T-helper 1 cell treated with Interleukin-12 subunit alpha and Interleukin-12 subunit beta and Interleukin-4 antibody, amounts not matched to agents 30 ng/mL and 1 ng/mL, for 36 hours (primary cell): ENCODE results near the gene NPAP1. TPM values are rescaled to one million over a fixed set of nuclear protein-coding genes. Genes with fewer than 3 reads are reported as not detected.
"Not testable (repeated sequence)": the region's sequence is repeated elsewhere in the genome, so short reads cannot be mapped to it uniquely, and the experiment has no call there.

Source experiments
- intact Hi-C: fragments of 100-400 bp; cut with micrococcal nuclease; formaldehyde crosslinking; loops from one replicate; pipeline ENCODE4 v1.15.1; 2024
- total RNA-seq: library from RNA; stranded (reverse); gene quantifications from 2 replicates; pipeline ENCODE4 v1.2.3, GENCODE V29; 2022

The NPAP1 gene, protein sequence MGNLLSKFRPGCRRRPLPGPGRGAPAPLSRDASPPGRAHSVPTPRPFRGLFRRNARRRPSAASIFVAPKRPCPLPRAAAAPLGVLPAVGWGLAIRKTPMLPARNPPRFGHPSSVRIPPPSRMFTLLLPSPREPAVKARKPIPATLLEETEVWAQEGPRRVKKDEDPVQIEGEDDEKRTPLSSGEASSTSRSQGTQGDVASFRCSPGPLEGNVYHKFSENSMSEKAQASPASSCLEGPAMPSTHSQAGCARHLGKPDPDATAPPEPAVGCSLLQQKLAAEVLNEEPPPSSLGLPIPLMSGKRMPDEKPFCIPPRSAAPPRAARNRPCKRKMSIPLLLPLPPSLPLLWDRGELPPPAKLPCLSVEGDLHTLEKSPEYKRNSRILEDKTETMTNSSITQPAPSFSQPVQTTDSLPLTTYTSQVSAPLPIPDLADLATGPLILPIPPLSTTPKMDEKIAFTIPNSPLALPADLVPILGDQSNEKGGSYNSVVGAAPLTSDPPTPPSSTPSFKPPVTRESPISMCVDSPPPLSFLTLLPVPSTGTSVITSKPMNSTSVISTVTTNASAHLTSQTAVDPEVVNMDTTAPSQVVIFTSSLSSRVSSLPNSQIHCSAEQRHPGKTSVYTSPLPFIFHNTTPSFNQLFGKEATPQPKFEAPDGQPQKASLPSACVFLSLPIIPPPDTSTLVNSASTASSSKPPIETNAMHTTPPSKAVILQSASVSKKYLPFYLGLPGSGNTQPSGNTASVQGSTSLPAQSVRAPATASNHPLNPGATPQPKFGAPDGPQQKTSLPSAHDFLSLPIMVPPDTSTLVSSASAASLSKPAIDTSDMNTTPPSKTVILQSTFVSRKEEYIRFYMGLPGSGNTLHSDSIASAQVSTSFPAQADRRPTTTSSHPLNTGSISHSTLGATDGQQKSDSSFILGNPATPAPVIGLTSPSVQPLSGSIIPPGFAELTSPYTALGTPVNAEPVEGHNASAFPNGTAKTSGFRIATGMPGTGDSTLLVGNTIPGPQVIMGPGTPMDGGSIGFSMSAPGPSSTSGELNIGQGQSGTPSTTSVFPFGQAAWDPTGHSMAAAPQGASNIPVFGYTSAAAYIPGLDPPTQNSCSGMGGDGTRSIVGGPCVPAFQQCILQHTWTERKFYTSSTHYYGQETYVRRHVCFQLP
- not detected in 2 replicates for total RNA-seq

DNA sequence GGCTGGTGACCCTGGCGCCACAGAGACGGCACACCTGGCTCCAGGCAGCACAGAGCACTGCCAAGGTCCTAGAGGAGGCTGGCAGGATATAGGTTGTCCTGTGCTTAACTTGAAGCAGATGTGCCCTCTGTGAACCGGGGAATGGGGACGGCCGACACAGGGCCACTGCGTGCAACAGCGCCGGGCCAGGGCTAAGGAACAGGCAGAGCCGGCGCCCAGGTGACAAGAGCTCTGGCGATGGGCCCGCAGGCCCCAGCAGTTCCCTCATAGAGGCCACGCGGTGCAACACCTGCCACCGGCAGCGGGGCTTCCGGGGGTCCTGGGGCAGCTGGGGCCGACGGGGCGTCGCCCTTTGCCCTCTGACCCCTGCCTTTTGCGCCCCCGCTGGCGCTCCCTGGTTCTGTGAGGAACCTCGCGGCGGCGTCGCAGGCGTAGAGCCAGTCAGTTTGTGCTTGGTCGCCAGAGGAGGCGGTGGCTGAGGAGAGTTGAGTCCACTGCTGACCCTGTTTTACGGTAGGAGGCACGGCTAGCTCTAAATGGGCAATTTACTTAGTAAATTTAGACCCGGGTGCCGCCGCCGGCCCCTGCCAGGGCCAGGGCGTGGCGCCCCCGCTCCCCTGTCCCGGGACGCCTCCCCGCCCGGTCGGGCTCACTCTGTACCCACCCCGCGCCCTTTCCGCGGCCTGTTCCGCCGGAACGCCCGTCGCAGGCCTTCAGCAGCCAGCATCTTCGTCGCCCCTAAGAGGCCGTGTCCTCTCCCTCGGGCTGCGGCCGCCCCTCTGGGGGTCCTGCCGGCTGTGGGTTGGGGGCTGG lies at the start of gene NPAP1:
NPAP1 (plus strand) TSS at position 444 of the 813 bp plus-strand sequence; CDS start at position 537, 93 bp downstream.
- intact Hi-C loops = no loop called here

GRCh38 chr15:24627443-24627842 lies 48.1 kb upstream of the NPAP1 start:
- intact Hi-C loops = no loop called here

DNA sequence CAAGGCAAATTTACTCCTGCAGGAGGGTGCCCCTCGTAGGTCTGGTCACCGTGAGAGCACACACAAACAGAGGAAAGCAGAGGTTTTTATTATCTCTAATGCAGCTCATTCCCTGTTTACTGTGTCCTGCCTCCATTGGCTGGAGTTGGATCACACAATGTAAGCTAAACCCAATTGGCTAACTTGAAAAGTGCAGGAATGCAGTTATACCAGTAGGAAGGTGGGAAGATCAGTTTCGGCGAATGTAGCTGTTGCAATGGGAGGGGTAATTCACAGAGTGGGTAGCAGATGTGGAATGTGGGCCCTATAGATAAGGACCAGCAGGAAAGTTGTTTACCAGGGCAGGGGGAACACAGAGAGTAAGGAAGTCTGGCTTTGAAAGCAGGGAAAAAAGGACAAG lies 42.5 kb upstream of the NPAP1 start:
- intact Hi-C loops = no loop called here

DNA sequence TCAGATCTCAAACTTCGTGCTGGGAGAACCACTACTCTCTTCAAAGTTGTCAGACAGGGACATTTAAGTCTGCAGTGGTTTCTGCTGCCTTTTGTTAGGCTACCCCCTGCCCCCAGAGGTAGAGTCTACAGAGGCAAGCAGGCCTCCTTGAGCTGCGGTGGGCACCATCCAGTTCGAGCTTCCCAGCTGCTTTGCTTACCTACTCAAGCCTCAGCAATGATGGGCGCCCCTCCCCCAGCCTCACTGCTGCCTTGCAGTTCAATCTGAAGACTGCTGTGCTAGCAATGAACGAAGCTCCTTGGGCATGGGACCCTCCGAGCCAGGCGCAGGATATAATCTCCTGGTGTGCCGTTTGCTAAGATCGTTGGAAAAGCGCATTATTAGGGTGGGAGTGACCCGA lies 36.2 kb upstream of the NPAP1 start:
- intact Hi-C loops = not testable (repeated sequence)

DNA sequence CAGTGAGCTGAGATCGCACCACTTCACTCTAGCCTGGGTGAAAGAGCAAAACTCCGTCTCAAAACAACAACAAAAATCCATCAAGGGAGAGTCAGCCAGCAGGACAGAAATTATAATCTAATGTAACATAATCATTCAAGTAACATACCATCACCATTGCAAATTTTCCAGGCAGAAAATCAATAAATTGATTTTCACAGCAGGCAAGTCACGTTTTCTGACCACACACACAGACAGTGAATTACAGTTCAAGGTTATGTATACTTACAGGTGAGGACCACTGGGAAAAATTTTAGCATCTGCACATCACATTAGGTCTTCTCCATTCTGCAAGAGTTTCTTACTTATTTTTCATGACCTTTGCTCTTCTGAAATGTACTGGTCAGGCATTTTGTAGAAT lies 29.9 kb upstream of the NPAP1 start:
- intact Hi-C loops = no loop called here

DNA sequence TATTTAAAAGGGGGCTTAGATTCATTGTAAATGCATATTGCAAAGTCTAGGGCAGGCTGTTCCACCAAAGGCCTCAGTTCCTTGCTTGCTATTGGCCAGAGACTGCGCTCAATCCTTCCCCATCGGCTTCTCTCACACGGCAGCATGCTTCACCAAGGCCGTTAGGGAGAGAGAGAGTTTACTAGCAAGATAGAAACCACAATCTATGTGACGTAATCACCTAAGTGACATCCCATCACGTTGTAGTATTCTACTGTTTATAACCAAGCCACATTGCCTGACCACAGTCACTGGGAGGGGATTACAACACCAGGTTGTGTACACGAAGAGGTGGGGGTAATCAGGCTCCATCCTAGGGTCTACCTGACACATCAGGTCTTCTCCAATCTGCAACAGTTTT lies 16.0 kb upstream of the NPAP1 start:
- intact Hi-C loops = no loop called here

- intact Hi-C loops = no loop called here
Observed at GRCh38 chr15:24662991-24663390, 12.6 kb upstream of the NPAP1 start.

DNA sequence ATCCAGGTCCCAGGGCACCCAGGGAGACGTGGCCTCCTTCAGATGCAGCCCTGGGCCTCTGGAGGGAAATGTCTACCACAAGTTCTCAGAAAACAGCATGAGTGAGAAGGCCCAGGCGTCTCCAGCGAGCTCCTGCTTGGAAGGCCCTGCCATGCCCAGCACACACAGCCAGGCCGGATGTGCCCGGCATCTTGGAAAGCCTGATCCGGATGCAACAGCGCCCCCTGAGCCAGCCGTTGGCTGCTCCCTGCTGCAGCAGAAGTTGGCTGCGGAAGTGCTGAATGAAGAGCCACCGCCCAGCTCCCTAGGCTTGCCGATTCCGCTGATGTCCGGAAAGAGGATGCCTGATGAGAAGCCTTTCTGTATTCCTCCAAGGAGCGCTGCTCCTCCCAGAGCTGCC lies 856 bp downstream of the NPAP1 start:
- intact Hi-C loops = no loop called here

DNA sequence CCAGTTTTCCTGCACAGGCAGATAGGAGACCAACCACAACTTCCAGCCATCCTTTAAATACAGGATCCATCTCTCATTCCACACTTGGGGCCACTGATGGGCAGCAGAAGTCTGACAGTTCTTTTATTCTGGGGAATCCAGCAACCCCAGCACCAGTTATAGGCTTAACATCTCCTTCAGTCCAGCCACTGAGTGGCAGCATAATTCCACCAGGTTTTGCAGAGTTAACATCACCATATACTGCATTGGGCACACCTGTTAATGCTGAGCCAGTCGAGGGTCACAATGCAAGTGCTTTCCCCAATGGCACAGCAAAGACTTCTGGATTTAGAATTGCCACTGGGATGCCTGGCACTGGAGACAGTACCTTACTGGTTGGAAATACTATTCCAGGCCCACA lies 2.9 kb downstream of the NPAP1 start:
- intact Hi-C loops = no loop called here

GRCh38 chr15:24682002-24682401 lies 6.4 kb downstream of the NPAP1 start:
- intact Hi-C loops = no loop called here

GRCh38 chr15:24682905-24683304 lies 7.3 kb downstream of the NPAP1 start:
- intact Hi-C loops = not testable (repeated sequence)

GRCh38 chr15:24683736-24684135 lies 8.2 kb downstream of the NPAP1 start:
- intact Hi-C loops = no loop called here

DNA sequence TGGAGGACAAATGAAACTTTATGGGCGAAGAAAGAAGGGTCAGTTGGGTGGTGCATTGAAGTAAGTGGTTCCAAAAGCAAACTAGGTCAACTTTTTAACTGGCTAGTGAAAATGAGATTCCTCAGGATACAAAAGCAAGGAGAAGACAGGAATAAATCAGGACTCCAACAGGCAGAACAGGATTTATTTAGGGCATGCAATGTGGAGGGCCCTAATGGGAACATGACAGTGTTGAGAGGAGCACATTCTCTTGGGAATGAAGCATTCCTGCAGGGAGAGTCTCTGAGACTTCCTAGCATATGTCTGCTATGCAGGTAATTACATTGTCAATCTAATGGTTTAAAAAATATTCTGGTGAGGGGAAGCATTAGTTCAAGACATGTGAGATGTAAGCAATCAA lies 8.7 kb downstream of the NPAP1 start:
- intact Hi-C loops = no loop called here

GRCh38 chr15:24696201-24696600 lies 20.6 kb downstream of the NPAP1 start:
- intact Hi-C loops = no loop called here

DNA sequence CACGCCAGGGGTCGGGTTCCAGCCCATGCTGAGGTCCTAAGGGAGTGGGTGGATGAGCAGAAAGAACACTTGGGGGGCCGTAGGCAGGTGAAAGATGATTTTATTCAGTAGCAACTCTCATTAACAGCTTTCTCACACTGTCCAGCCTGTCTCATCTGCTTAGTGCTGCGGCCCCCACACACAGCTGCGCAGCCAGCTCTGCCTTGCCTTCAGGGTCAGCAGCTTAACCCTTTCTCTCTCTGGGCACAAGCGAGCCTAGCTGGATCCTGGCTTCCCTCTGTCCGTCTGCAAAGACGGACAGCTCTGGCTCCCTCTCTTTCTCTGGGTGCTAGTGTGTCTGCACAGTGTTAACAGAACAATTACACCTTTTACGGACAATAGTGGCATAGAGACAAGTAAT lies 21.3 kb downstream of the NPAP1 start:
- intact Hi-C loops = no loop called here

DNA sequence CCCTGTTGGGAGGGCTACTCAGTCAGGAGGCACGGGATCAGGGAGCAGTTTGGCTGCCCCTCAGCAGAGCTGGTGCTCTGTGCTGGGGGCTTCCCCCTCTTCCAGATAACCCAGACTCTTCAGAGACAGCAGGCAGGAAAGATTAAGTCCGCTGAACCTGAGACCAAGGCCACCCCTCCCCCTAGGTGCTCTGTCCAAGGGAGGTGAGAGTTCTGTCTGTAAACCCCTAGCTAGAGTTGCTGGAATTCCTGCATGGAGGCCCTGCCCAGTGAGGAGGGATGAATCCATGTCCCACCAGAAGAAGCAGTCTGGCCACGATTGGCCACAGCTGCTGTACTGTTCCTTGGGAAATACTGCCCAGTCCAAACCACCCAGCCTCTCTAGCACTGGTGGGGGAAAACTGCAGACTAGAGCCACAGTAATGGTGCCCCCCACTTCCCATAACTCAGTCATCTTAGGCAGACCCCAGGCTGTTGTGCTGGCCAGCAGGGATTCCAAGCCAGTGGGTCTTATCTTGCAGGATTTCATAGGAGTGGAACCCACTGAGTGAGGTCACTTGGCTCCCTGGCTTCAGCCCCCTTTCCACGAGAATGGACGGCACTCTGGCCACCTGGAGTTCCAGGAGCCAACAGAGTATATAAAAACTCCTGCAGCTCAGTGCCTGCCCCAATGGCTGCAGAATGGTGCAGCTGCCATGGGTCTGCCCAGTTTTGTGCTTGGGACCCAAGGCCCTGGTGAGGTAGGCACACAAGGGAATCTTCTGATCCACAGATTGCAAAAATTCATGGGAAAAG lies 42.9 kb downstream of the NPAP1 start:
- intact Hi-C loops = no loop called here

DNA sequence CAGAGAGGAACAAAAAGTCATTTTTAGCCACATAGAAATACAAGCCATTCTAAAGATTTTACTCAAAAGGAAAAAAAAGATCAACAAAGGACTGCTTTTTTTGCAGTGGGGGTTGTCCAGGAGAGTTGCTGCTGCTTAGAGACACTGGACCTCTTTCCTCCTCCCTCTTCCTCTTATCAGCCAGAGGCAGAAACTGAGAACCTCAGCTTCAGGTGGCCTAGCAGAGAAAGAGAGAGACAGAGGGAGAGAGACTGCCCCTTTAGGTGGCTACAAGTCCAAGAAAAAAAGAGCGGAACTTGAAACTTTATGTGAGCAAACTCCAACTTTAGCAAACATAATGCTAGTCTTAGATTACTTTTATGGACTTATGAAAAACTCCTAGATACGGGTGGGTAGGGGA lies 54.2 kb downstream of the NPAP1 start:
- intact Hi-C loops = loop anchor here (5.0 kb wide), 1 partner anchor 78 kb away; no protein-coding TSS in a partner anchor
